ENCODE results near the gene CDH4. TPM values are rescaled to one million over a fixed set of nuclear protein-coding genes. Genes with fewer than 3 reads are reported as not detected.

Gene CDH4
- total and polyA plus RNA-seq, 2 donors (not counting 3 experiments of a cell fraction or from before 2014, with no cell fraction given), result 0.17 to 0.51 TPM

DNA sequence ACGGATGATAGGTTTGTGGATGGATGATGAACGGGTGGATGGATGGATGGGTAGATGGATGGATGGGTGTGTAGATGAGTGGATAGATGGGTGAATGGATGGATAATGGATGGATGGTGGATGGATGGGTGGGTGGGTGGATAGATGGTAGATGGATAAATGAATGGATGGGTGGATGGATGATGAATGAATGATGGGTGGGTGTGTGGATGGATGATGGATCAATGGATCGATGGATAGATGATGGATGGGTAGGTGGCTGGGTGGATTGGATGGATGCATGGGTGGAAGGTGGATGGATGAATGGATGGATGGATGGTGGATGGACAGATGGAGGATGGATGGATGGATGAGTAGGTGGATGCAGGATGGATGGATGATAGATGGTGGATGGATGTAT is 419.5 kb downstream of the CDH4 start:
- no peak overlapping the region for H3K4me2 ChIP-seq (ENCODE audit: insufficient read depth, low read length)
- no TSS peak for BruUV-seq (replicated peaks)

More for the DNA sequence above, 419.5 kb downstream of the CDH4 start:
- no peaks in the 10 kb centered on the region for H4K20me1 ChIP-seq (replicated peaks; ENCODE audit: control insufficient read depth, extremely low read depth, insufficient read depth, low read length)
- dilution Hi-C loops (cut with MboI; ENCODE audit: extremely low pct_ligation_motif_present, low sequenced_read_pairs) (no loop called here), intact Hi-C loops (cut with micrococcal nuclease) (no loop called here)
- FAIRE-seq, result no peak
- TF ChIP-seq EZH2 (IDR thresholded peaks at IDR 0.05; ENCODE audit: borderline replicate concordance, low read depth, low read length, severe bottlenecking) (no peak), MYC (IDR thresholded peaks at IDR 0.05; ENCODE audit: low read depth, low read length) (no peak), GATA2 (IDR thresholded peaks at IDR 0.05; ENCODE audit: insufficient read depth, insufficient read length, low read depth, low read length) (no peak), JUN (IDR thresholded peaks at IDR 0.05; ENCODE audit: borderline replicate concordance, insufficient read depth, insufficient read length, low read depth) (no peak), POLR2A (IDR thresholded peaks at IDR 0.05; ENCODE audit: low read depth, low read length) (no peak), POLR2AphosphoS5 (IDR thresholded peaks at IDR 0.05; ENCODE audit: insufficient read depth, low read depth, low read length) (no peak), FOS (IDR thresholded peaks at IDR 0.05; ENCODE audit: borderline replicate concordance, insufficient read depth, low read length) (no peak)
- TF ChIP-seq, protein P1, sequence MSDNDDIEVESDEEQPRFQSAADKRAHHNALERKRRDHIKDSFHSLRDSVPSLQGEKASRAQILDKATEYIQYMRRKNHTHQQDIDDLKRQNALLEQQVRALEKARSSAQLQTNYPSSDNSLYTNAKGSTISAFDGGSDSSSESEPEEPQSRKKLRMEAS (IDR thresholded peaks at IDR 0.05; ENCODE audit: insufficient read depth, insufficient read length), result no peak
- TF ChIP-seq, protein P2, sequence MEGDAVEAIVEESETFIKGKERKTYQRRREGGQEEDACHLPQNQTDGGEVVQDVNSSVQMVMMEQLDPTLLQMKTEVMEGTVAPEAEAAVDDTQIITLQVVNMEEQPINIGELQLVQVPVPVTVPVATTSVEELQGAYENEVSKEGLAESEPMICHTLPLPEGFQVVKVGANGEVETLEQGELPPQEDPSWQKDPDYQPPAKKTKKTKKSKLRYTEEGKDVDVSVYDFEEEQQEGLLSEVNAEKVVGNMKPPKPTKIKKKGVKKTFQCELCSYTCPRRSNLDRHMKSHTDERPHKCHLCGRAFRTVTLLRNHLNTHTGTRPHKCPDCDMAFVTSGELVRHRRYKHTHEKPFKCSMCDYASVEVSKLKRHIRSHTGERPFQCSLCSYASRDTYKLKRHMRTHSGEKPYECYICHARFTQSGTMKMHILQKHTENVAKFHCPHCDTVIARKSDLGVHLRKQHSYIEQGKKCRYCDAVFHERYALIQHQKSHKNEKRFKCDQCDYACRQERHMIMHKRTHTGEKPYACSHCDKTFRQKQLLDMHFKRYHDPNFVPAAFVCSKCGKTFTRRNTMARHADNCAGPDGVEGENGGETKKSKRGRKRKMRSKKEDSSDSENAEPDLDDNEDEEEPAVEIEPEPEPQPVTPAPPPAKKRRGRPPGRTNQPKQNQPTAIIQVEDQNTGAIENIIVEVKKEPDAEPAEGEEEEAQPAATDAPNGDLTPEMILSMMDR (IDR thresholded peaks at IDR 0.05; ENCODE audit: extremely low read depth in 1 of 2, insufficient read depth in 1 of 2, low read depth in 1 of 2, low read length in 2 of 2), result no peak
- no peak for DNase-seq (ENCODE audit: low read depth, low spot score)
- H3K9me1 ChIP-seq (replicated peaks; ENCODE audit: control insufficient read depth, extremely low read depth, insufficient read depth, low read length), result no peaks in the 10 kb centered on the region
- H3K9ac ChIP-seq (replicated peaks; ENCODE audit: extremely low read depth, insufficient read depth, low read length), result no peak overlapping the region
- peaks cover 4% of the 10 kb centered on the region for H3K9me3 ChIP-seq (replicated peaks; ENCODE audit: control insufficient read depth, insufficient read depth, low read length)
- no peaks in the 10 kb centered on the region for H3K4me1 ChIP-seq (ENCODE audit: control insufficient read depth, extremely low read depth, insufficient read depth, low read length)
- no peak overlapping the region for H2AFZ ChIP-seq (ENCODE audit: low read depth, low read length)
- no peaks in the 10 kb centered on the region for H3K79me2 ChIP-seq (ENCODE audit: control insufficient read depth, insufficient read depth, low read length)
- ChIA-PET CTCF (no interaction called here), POLR2A (no interaction called here)
- no peak overlapping the region for H3K4me3 ChIP-seq (replicated peaks in 1 of 3; ENCODE audit: insufficient read depth in 1 of 3, low read depth in 1 of 3, low read length in 3 of 3)
- no peaks in the 10 kb centered on the region for H3K36me3 ChIP-seq (ENCODE audit: control insufficient read depth in 2 of 2, extremely low read depth in 1 of 2, insufficient read depth in 2 of 2, low read length in 2 of 2)
- H3K27me3 ChIP-seq (ENCODE audit: control insufficient read depth in 2 of 2, insufficient read depth in 2 of 2, low read length in 2 of 2), result no peaks in the 10 kb centered on the region
- H3K27ac ChIP-seq (ENCODE audit: insufficient read depth, low read depth, low read length), result no peak overlapping the region

Measured in endothelial cell of umbilical vein (primary cell).